Left renal cortex interstitium (tissue), 4 donors: ENCODE results near the gene MFAP4. TPM values are rescaled to one million over a fixed set of nuclear protein-coding genes. Genes with fewer than 3 reads are reported as not detected.
"Not testable (repeated sequence)": the region's sequence is repeated elsewhere in the genome, so short reads cannot be mapped to it uniquely, and the experiment has no call there.

Experiments used
- DNase-seq, 4 donors: peaks; one replicate each; pipeline ENCODE4 v3.0.0-alpha.2; 2013; ENCODE audit warnings: low read depth in 4 of 4, low spot score in 2 of 4, missing footprints in 1 of 4
- polyA plus RNA-seq, 4 donors: library from polyadenylated mRNA; unstranded; fragments of 120-200 nt; gene quantifications; one replicate each; pipeline ENCODE4 v1.2.1, GENCODE V29; 2013; ENCODE audit not compliant: insufficient read length in 4 of 4

The MFAP4 gene
- polyA plus RNA-seq, 4 donors: 147 to 349 (median 244) TPM

- DNase-seq: no peak
These were observed 27.8 kb downstream of the MFAP4 start for GRCh38 chr17:19359151-19359550.

- no peak for DNase-seq
These were observed 29.2 kb downstream of the MFAP4 start for GRCh38 chr17:19357761-19358160.

DNA sequence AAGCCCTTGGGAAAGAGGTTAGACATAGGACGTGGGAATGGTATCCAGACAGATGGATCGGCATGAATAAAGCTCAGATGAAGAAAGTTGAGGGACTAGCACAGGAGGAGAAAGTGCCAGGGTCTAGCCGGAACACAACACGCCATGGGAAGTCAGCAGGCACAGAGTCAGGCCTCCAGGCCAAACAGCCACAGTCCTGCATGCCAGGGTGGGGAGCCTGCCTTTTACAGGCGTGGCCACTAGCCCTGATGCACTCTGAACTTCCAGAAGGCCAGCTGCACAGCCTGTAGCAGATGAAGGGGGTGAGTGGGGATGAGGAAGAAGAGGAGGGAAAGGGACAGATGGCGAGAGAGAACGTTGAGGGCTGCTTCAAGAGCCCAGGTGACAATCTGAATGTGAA is 29.6 kb downstream of the MFAP4 start:
- DNase-seq: no peak

DNA sequence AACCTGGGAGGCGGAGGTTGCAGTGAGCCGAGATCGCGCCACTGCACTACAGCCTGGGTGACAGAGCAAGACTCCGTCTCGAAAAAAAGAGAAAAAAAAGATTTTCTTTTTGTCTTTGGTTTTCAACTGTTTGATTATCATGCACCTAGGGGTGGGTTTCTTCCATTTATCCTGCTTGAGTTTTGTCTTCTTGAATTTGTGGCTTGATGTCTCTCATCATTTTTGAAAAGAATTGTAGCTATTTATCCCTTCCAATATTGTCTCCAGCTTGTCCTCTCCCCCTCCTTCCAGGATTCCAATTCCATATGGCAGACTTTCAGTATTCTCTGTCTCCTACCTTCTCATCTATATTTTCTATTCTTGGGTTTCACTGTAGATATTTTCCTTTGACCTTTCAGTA is 32.2 kb downstream of the MFAP4 start:
- DNase-seq: no peak

DNA sequence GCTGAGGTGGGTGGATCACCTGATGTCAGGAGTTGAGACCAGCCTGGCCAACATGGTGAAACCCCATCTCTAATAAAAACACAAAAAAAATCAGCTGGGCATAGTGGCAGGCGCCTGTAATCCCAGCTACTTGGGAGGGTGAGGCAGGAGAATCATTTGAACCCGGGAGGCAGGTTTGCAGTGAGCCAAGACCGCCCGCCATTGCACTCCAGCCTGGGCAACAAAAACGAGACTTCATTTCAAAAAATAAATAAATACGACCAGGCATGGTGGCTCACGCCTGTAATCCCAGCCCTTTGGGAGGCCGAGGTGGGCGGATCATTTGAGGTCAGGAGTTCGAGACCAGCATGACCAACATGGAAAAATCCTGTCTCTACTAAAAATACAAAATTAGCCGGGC is 33.6 kb downstream of the MFAP4 start:
- DNase-seq: not testable (repeated sequence)

- DNase-seq: no peak
These were observed 38.2 kb downstream of the MFAP4 start for GRCh38 chr17:19348806-19349205.

DNA sequence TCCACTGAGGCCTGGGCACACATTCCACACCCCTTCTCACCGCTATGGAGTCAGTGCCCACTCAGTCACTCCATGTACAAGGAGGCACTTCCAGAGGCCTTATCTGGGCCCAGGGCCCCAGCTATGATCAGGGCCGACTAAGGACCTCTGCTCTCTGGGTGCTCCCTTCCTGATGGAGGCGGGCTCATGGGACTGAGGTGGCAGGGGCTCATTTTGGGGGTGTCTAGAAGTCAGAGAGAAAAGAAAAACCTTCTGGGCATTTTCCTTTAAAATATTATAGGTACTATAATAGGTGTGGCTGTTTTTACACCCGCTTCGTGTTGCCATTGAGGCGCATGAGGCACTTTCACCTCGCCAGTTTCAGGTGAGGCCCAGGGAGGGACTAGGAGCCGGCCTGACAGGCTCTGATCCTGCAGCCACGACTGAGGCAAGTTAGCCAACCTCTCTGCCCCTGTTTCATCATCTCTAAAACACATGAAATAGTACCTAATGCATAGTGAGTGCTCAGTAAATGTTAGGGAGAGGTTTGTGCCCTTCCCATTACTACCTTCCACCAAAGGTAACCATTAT is 38.8 kb downstream of the MFAP4 start:
- DNase-seq: no peak

DNA sequence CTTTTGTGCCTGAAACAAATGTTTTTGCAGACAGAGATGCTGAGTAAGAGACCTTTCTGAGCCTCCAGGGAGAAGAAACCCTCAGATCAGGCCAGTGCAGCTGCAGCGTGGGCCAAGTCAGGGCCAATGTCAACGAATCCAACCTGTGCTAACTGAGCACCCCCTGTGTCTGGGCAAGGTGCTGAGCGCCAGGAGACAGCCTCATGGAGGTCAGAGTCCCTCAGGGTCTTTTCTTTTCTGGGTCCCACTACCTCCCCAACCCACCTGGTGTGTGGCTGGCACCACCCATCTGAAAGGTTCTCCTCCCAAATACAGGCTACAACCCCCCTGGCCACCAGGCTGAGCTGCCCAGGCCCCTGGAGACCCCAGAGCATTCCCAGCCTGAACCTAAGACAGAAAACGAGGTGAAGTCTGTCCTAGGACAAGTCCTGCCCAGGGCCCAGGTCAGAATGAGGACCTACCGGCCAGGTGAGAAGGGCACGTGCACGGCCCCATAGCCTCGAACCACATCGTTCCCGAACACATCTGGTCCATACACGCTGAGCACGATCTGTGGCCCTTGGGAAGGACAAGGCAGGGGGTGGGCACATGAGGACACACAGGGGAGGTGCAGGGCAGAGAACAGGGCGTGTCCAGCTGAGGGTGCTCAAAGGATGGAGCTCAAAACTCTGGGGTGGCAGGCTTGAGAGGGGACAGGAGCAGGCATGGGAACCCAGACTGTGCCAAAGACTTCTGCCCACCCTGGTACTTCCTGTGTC is 39.5 kb downstream of the MFAP4 start:
- no peak for DNase-seq

GRCh38 chr17:19346351-19347255 is 40.4 kb downstream of the MFAP4 start:
- no peak for DNase-seq

- no peak for DNase-seq
These were observed 41.3 kb downstream of the MFAP4 start for GRCh38 chr17:19345486-19346350.

- DNase-seq: no peak
These were observed 41.9 kb downstream of the MFAP4 start for GRCh38 chr17:19345067-19345460.

- DNase-seq: no peak
These were observed 42.5 kb downstream of the MFAP4 start for GRCh38 chr17:19344311-19345066.

DNA sequence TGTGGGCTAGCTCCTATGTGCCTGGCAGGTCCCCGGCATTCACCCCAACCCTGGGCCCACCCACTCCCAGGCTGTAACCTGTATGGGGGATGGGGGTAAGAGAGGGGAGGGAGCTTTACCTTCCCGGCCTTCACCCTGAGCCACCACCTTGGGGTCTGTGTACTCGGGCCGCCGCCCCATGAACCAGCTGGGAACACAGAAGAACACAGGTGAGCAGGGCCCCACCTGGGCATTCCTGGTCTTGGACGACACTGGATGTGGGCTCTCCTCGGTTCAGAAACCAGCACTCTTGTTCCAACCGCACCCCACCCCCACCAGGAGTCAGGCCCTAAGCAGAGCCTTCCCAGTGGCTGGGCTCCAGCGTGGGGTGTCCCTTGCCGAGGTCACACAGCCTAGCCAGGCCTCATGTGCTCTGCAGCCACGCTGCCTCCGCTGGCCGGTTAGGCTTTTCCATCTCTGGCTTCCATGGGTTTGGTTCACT is 43.3 kb downstream of the MFAP4 start:
- DNase-seq: no peak

- DNase-seq: no peak
These were observed 43.7 kb downstream of the MFAP4 start for GRCh38 chr17:19343256-19343630.

- DNase-seq: no peak
These were observed 44.3 kb downstream of the MFAP4 start for GRCh38 chr17:19342611-19343255.

DNA sequence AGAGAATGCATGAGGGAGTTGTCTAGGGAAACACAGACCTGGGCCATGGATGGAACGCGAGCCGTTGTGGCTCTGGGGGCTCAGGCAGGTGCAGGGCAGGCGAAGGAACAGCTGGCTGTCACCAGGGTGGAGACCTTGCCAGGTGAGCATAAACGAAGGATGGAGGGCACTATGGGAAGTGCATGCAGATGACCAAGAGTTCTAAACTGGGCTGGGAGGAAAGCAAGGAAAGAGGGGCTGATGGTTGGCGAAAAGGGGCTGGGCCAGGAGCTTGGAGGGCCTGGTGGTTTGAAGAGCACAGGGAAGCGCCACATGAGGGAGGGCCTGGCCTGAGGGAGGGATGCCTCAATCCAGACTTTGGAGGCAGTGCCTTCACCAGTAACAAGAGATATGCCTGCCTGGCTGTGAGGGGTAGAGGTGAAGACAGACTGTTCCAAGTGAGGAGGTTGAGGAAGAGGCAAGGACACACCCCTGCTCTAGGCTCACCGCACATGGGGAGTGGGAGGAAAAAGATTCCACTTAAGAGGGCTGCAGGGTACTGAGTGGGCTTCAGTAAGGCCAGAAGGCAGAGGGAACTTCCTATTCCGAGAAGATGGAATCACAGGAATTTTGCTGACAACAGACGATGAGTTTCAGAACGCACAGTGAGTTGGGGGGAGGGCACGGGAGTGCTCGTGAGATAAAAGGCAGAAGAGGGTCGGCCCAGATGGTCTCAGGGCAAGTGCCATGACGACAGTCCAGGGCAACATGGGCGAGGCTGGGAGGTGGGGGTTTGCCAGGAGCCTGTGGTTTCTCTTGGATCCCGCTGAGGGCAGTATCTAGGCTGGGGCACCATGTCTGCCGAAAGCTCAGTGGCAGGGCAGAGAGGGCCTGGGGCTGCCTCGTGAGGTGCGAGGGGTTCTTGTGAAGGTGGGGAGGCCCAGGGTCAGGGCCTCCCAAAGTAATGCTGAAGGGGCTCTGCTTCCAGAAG is 45.1 kb downstream of the MFAP4 start:
- DNase-seq: no peak

DNA sequence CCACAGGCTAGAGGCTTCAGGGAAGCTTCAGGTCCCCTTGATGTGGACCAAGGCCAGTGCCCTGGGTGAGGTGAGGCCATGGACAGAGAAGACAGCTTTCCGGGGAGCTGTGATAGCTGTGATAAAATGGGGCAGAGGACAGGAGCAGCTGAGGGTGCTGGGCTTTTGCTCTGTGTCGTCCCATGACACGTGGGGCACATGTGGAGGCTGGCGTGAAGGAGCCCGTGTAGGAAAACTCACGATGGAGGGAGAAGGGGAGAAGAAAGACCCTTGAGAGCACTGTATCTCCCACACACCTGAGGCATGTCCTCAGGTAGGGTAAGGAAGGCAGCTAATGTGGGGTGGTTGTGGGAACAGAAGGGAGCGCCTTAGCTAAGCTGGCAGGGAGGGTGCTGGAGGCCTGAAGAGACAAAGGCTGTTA is 45.8 kb downstream of the MFAP4 start:
- DNase-seq: no peak

DNA sequence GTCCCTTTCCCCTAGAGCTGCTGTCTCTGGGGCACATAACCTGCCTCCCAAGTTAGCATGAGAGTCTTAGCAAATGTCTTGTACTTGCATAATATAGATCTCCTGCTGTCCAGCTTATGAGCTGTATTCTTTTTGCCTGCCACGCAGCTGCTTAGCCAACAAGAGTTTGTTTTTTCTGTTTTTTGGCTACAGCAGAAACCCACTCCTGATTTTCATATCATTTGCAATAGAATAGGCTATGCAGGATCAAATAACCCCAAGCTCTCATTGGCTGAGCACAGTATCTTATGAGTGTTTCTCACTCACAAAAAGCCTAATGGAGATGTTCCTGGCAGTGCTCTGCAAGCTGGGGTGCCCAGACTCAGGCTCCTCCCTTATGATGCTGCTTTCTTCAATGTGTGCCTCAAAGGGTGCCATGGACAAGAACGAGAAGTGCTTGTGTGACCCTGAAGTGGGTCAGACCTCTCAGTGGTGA is 47.6 kb downstream of the MFAP4 start:
- no peak for DNase-seq
